Naive thymus-derived CD8-positive, alpha-beta T cell (primary cell): ENCODE data around the gene PPP1R27. TPM values are rescaled to one million over a fixed set of nuclear protein-coding genes. Genes with fewer than 3 reads are reported as not detected.
A peak's percentile ranks its signal among the peaks of the same experiment; 100 is the strongest.

Experiments
- ATAC-seq, 2 donors: fragments of 150-1000 bp; cut with Tn5 transposase in 1 of 2; sonication (Bioruptor Pico), chemical (Tn5 transposase) in 1 of 2; 1 replicate in 1 of 2; 2 replicates in 1 of 2; pipeline ENCODE4 v1.10.0; 2021; ENCODE audit warnings: mild to moderate bottlenecking in 2 of 2, moderate library complexity in 2 of 2
- POLR2A ChIA-PET: fragments of 350-600 bp; sonication (Branson Sonifier 250); formaldehyde crosslinking; loops from one replicate; lab custom pipeline; 2021; ENCODE audit warnings: antibody characterized with exemption; lab: Charles Lee
- DNase-seq, 10 donors: peaks; one replicate each; pipeline versions ENCODE4 v3.0.0 to v3.0.0-alpha.2; 2020 to 2022
- H3K27ac Mint-ChIP-seq, 10 donors: one replicate each; pipeline ENCODE4 v1.8.0; 2020 to 2022; ENCODE audit warnings: mild to moderate bottlenecking in 10 of 10, mixed read lengths in 10 of 10, moderate library complexity in 4 of 10, inconsistent platforms in 1 of 10
- H3K27me3 Mint-ChIP-seq, 5 donors: one replicate each; pipeline ENCODE4 v1.8.0; 2021 to 2022; ENCODE audit warnings: mixed read lengths in 5 of 5
- H3K36me3 Mint-ChIP-seq, 3 donors: one replicate each; pipeline ENCODE4 v1.8.0; 2020 to 2022; ENCODE audit warnings: mixed read lengths in 3 of 3, mild to moderate bottlenecking in 2 of 3, inconsistent platforms in 1 of 3
- H3K4me1 Mint-ChIP-seq, 4 donors: one replicate each; pipeline ENCODE4 v1.8.0; 2021 to 2022; ENCODE audit warnings: mixed read lengths in 4 of 4
- H3K4me3 Mint-ChIP-seq, 10 donors: one replicate each; pipeline ENCODE4 v1.8.0; 2020 to 2022; ENCODE audit warnings: mild to moderate bottlenecking in 10 of 10, mixed read lengths in 10 of 10, moderate library complexity in 6 of 10, inconsistent platforms in 1 of 10
- H3K9me3 Mint-ChIP-seq, 9 donors: one replicate each; pipeline ENCODE4 v1.8.0; 2020 to 2022; ENCODE audit warnings: mixed read lengths in 9 of 9, mild to moderate bottlenecking in 3 of 9, inconsistent platforms in 1 of 9, moderate library complexity in 1 of 9
- polyA plus RNA-seq, 3 donors: library from polyadenylated mRNA; unstranded; fragments of 300-500 nt; fragmentation: Illumina TruSeq; gene quantifications; one replicate each; pipeline ENCODE4 v1.2.3, GENCODE V29; 2021
- total RNA-seq, 8 experiments: library from RNA in 2 of 8; stranded (reverse) in 2 of 8; gene quantifications; one replicate each; pipeline ENCODE4 v1.2.3 and lab custom pipeline; 2021 to 2026

PPP1R27 gene
- total and polyA plus RNA-seq, 5 experiments from 2014 or later, result 0.11 TPM; not detected in 4

DNA sequence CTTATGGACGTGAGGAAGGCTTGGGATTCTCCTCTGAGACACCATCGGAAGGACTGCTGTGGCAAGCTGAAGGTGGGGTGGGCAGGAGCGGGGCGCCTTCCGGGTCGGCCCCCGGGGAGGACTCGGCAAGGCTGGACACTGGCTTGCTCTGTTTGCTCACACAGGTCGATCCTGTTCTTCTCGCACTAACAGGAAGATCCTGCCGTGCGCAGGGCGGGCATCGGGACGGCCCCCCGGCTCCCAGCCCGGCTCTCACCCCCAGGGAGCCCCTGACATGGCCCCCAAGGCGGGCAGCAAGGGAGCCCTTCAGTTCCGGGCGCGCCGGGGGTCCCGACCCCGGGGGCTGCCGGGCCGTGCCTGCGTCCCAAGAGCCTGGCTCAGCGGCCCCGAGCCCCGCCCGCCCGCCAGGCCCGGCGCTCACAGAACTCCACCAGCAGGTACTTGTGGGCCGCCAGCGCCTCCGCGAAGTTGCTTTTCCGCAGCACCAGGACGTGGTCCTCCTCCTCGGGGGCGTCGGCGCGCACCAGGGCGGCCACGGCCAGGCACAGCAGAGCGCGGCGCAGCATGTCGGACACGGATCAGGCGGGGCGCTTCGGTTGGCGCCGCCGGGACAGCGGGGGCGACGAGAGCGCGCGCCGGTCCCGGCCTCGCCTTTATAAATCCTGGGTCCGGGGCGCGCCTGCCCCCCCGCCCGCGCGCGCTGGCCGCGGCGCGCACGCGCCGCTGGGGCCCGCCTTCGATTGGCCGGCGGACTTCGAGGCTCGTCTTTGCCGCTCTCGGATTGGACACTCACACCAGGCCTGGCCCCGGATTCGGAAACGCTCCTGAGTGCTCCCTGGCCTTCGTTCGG, 25.3 kb upstream of the PPP1R27 start, which contains the start of gene P4HB:
TSS of gene P4HB (minus strand) at position 630 of the 850 bp plus-strand sequence. CDS start at position 566, 64 bp downstream.
- Mint-ChIP-seq H3K4me1 (peaks cover 17 to 65% (median 34%) of the 10 kb centered on the region in 4 donors), H3K9me3 (peaks cover 0 to 3% (median 0%) of the 10 kb centered on the region in 9 donors), H3K36me3 (peaks cover 0 to 41% (median 4%) of the 10 kb centered on the region in 3 donors), H3K27me3 (peaks cover 0 to 3% (median 0%) of the 10 kb centered on the region in 5 donors), H3K27ac (peak within 1 kb of the TSS; percentile 92 to 98 (median 96)), H3K4me3 (peak within 1 kb of the TSS; percentile 82 to 94 (median 92))
- POLR2A ChIA-PET, result interaction anchor here (0.8 to 2.8 kb wide), 10 partner anchors 10 to 347 kb away, joined by 3 to 45 read pairs (median 5); partner anchors contain the start of genes ACTG1, ALYREF, ANAPC11 and ARHGDIA
- ATAC-seq (peak; percentile 22 to 37), DNase-seq (peak in 2 of 10 donors; percentile 18 to 92)

DNA sequence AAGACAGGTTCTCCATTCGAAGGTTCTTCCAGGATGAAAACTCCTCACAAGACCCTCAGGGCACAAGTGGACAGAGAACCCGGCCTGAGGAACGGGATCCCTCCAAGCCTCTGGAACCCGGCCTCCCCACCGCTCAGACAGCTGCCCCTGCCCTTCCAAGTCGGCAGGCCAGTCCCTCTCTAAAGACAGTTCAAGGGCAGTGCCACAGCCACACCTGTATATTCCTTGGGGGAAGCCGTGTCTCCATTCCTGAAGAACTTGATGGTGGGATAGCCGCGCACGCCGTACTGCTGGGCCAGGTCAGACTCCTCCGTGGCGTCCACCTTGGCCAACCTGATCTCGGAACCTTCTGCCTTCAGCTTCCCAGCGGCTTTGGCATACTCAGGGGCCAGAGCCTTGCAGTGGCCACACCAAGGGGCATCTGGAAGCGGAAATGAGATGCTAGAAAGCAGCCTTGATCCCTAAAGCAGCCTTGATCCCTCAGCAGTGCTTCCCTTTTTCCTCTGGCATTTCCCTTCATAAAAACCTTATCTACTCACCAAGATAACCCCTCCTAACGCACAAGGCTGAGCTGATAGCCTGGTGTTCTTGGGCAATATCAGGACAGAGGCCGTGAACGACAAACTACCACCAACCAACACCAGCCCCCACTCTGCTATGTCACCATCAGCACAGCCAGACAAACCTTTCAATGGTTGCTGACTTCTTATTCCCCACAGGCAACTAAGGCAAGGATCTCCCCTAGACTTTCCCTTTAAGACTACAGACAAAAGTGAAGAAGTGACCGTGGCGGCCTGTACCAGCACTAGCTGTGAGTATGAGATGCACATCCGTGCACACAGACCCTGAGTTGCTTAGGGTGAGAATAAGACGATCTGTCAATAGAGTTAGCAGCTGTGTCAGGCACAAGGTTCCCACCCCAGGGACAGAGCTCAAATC, 24.4 kb upstream of the PPP1R27 start:
- DNase-seq (peak in 1 of 10 donors; percentile 10), ATAC-seq (no peak)
- Mint-ChIP-seq H3K9me3 (peaks cover 0 to 3% (median 0%) of the 10 kb centered on the region in 9 donors), H3K27me3 (peaks cover 0 to 3% (median 0%) of the 10 kb centered on the region in 5 donors), H3K27ac (peak overlapping the region in 9 of 10 donors; percentile 55 to 94 (median 91)), H3K36me3 (peaks cover 0 to 49% (median 4%) of the 10 kb centered on the region in 3 donors), H3K4me3 (peak overlapping the region; percentile 76 to 94 (median 88)), H3K4me1 (peaks cover 17 to 59% (median 34%) of the 10 kb centered on the region in 4 donors)
- POLR2A ChIA-PET, result interaction anchor here (0.5 to 2.4 kb wide), 5 partner anchors 10 to 26 kb away, joined by 3 to 11 read pairs (median 6); partner anchors contain the start of genes ARHGDIA, MCRIP1 and PPP1R27

DNA sequence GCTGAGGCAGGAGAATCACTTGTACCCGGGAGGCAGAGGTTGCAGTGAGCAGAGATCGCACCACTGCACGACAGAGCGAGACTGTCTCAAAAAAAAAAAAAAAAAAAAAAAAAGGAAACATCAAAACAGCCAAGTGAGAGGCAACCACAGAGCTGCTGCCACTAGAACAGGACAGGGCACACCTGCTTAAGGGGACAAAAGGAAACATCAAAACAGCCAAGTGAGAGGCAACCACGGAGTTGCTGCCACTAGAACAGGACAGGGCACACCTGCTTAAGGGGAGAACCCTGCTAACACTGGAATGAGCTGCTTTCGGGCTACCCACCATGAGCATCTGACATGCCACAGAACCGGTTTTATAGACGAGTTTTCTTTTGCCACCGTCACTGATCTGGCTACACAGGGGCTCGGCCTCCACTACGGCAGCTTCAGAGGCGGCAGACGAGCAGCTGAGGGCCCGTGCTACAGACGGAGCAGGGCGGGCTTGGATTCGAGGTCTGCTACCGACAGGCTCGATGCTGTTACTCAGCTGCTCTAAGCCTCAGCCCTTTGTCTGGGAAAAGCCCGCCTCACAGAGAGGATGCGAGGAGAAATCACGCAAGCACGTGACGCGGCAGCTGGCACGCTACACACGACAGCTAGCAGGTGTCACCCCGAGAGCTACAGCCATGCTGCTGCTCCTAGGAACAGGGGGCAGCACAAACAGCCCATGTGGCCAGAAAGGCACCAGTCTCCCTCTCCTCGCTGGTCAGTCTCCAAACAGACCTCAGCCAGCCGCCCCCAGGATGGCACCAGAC, 23.5 kb upstream of the PPP1R27 start:
- no peak for ATAC-seq
- Mint-ChIP-seq H3K4me3 (peak overlapping the region in 9 of 10 donors; percentile 1 to 94 (median 83)), H3K27me3 (peaks cover 0 to 3% (median 0%) of the 10 kb centered on the region in 5 donors), H3K9me3 (peaks cover 0 to 3% (median 0%) of the 10 kb centered on the region in 9 donors), H3K4me1 (peaks cover 16 to 55% (median 29%) of the 10 kb centered on the region in 4 donors), H3K27ac (peak overlapping the region in 1 of 10 donors; percentile 33), H3K36me3 (peaks cover 0 to 55% (median 6%) of the 10 kb centered on the region in 3 donors)
- no peak for DNase-seq
- POLR2A ChIA-PET, result interaction anchor here (0.7 to 2.4 kb wide), 4 partner anchors 12 to 301 kb away, joined by 3 to 11 read pairs (median 4); partner anchors contain the start of genes ARHGDIA and PPP1R27

DNA sequence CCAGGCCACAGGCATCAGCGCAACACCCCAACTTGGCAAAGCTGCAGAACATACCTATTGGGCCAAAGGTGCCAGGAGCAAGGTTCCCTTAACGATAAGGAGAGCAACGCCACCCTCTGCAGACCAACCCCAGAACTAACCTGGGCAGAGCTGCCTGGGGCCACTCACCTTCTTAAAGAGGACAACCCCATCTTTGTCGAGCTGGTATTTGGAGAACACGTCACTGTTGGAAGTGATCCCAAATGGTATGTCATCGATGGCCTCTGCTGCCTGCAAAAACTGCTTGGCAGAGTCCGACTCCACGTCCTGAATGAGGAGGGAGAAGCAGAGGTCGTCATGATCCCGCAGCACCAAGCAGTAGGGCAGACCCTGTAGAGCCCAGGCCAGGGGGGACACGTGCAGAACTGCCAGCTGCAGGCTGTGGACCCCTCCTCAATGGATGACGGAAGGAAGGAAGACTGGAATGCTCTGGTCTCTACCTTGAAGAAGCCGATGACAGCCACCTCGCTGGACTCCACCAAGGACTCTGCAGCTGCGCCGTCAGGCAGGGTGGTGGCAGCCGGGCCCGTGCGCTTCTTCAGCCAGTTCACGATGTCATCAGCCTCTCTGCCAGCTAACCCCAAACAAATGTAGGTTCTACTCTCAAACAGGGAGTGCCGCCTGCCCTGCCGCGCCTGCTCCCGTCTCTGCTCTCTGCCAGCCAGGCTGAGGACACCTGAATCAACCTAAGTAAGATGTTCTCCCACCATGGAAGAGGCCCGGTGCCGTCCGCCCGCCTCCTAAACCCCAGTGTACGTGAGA, 20.3 kb upstream of the PPP1R27 start:
- DNase-seq (peak in 1 of 10 donors; percentile 17), ATAC-seq (peak; percentile 23 to 44)
- peaks cover 0 to 72% (median 5%) of the 10 kb centered on the region in 3 donors for H3K36me3 Mint-ChIP-seq
- H3K9me3 Mint-ChIP-seq, result no peaks in the 10 kb centered on the region
- POLR2A ChIA-PET, result interaction anchor here (0.6 to 1.3 kb wide), 5 partner anchors 12 to 365 kb away, joined by 3 to 5 read pairs (median 3); no protein-coding TSS in a partner anchor
- peak overlapping the region in 1 of 10 donors; percentile 43 for H3K27ac Mint-ChIP-seq
- peaks cover 6 to 40% (median 17%) of the 10 kb centered on the region in 4 donors for H3K4me1 Mint-ChIP-seq
- H3K4me3 Mint-ChIP-seq, result no peak overlapping the region
- no peaks in the 10 kb centered on the region for H3K27me3 Mint-ChIP-seq

DNA sequence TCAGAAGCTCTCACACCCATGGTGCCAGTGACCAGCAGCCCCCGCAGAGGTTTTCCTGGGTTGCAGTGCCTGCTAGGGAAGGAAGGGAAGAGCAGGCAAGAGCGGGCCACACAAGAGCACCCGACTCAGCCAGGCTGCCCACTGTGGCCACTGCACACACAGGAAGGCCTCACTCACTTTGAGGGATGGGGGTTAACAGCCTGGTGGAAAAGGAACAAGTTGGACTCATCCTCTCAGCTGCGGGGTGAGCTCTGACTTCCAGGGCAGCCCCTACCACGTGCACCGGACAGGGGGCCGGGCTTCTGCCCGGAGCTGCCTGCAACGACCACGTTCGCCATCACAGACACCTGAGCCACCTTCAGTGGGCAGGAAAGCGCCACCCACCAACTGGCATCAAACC, 17.4 kb upstream of the PPP1R27 start:
- H3K27me3 Mint-ChIP-seq, result no peaks in the 10 kb centered on the region
- POLR2A ChIA-PET, result no interaction called here
- H3K36me3 Mint-ChIP-seq, result peaks cover 0 to 74% (median 5%) of the 10 kb centered on the region in 3 donors
- ATAC-seq, result no peak
- no peaks in the 10 kb centered on the region for H3K9me3 Mint-ChIP-seq
- no peak for DNase-seq
- H3K27ac Mint-ChIP-seq, result peak overlapping the region in 1 of 10 donors; percentile 22
- H3K4me3 Mint-ChIP-seq, result peak overlapping the region in 1 of 10 donors; percentile 29
- peaks cover 0 to 16% (median 1%) of the 10 kb centered on the region in 4 donors for H3K4me1 Mint-ChIP-seq

DNA sequence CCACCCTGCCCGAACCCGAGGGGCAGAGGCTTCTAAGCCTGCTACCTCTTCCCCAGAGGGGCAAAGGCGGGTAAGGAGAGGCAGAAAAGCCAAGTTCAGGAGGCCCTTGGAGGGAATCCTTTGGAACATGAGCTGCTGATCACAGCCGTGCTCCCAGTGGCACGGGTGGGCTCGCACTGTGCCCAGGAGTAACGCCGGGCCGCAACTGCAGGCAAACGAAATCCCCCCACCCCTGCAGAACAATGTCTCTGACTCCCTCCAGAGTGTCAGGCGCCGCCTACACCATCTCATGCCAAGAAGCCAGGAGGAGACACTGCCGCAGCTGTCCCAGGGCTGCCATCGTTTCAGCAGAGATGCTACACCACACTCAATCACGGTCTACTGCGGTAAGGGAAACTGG, 16.6 kb upstream of the PPP1R27 start:
- Mint-ChIP-seq H3K27ac (peak overlapping the region in 1 of 10 donors; percentile 43), H3K27me3 (no peaks in the 10 kb centered on the region), H3K4me1 (peaks cover 0 to 15% (median under 1%) of the 10 kb centered on the region in 4 donors), H3K36me3 (peaks cover 0 to 71% (median 5%) of the 10 kb centered on the region in 3 donors), H3K9me3 (no peaks in the 10 kb centered on the region), H3K4me3 (no peak overlapping the region)
- POLR2A ChIA-PET, result no interaction called here
- ATAC-seq (no peak), DNase-seq (no peak)

DNA sequence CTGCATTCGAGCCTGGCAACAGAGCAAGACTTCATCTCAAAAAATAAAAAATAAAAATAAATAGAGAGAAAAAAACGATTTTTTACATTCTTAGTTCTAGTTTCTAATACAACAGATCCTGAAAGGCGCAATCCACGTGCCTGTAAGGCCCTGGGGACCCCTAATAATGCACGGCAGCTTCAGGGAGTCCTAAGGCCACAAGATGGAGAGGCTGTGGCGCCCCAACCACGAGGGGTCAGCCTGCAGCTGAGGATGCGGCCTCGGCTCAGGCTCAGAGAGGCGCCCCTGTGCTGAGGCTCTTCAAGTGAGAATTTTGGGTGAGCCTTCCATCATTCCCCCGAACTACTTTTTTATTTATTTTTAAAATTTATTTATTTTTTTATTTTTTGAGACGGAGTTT, 14.6 kb upstream of the PPP1R27 start:
- Mint-ChIP-seq H3K4me3 (no peak overlapping the region), H3K4me1 (peaks cover 0 to 9% (median 0%) of the 10 kb centered on the region in 4 donors), H3K27ac (no peak overlapping the region), H3K27me3 (no peaks in the 10 kb centered on the region), H3K9me3 (no peaks in the 10 kb centered on the region), H3K36me3 (peaks cover 0 to 70% (median 11%) of the 10 kb centered on the region in 3 donors)
- POLR2A ChIA-PET, result interaction anchor here (0.5 to 0.8 kb wide), 3 partner anchors 10 to 623 kb away, joined by 3 read pairs; no protein-coding TSS in a partner anchor
- ATAC-seq, result no peak
- DNase-seq, result no peak

DNA sequence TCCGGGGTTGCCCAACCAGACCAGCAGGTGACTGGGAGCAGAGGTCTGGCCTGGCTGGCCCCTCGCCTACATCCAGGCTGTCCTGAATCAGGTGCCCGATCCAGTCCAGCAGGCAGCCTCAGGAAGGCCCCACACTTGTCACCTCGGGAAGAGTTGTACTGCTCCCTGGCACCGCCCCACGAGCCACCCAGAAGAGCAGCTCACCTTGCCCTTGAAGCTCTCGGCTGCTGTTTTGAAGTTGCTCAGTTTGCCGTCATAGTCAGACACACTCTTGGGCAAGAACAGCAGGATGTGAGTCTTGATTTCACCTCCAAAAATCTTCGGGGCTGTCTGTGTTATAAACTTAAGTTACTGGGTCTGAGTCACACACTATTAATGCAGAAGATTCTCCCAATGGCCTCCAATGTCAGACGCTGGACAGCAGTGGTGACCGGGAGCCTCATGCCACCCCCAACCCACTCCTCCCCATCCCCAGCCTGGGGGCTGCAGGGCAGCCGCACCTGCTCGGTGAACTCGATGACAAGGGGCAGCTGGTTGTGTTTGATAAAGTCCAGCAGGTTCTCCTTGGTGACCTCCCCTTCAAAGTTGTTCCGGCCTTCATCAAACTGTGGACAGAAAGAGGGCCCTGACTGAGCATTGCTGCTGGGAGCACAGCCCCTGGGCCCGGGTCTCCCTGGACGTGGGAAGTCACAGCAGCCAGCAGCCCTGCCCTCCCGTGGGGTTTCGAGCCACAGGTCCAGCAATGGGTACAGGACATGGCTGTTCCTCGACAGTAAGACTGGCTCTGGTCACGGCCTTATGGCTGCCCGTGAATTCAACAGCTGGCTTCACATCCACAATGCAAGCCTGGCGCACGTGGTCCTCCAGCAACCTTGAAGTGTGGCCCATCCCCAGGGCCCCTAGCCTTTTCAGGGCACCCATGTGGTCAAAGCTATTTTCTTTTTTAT, 12.2 kb upstream of the PPP1R27 start:
- Mint-ChIP-seq H3K9me3 (no peaks in the 10 kb centered on the region), H3K36me3 (peaks cover 0 to 60% (median 9%) of the 10 kb centered on the region in 3 donors), H3K4me3 (no peak overlapping the region), H3K4me1 (peaks cover 0 to 2% (median 0%) of the 10 kb centered on the region in 4 donors), H3K27me3 (no peaks in the 10 kb centered on the region), H3K27ac (peak overlapping the region in 1 of 10 donors; percentile 56)
- POLR2A ChIA-PET, result interaction anchor here (0.6 kb wide), 2 partner anchors 20 to 349 kb away, joined by 3 to 4 read pairs; no protein-coding TSS in a partner anchor
- no peak for ATAC-seq
- no peak for DNase-seq

DNA sequence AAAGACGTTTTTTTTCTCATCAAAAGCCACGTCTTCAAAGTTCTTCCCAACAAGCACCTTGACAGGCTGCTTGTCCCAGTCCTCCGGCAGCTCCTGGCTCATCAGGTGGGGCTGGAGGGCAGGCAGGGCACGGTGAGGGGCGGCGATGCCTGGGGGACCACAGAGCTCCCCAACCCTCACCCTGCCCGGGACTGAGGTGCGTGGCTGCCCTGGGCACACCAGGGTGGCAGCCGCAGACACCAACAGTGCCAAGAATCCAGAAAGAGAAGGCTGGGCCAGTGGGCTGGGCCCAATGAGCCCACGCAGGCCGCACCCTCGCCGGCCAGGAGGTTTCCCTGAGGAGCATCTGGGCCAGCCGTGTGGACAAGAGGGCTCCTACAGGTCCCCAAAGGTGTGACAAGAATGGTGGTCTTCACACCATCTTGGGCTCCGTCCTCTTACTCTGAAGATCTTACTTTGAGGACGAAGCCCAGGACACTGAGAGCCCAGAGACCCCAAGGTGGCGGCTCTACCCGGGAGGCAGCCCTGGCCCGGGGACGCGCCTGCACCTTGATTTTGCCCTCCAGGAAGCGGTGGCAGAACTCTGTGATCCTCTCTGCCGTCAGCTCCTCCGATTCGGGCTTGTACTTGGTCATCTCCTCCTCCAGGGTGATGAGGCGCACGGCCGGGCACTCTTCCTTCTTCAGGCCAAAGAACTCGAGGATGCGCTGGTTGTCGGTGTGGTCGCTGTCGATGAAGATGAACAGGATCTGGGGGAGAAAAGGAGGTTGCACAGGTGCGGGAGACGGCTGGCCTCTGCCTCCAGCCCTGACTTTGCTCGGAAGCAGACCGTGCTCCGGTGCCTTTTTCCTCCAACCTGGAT, 11.3 kb upstream of the PPP1R27 start:
- ATAC-seq, result no peak
- no peaks in the 10 kb centered on the region for H3K9me3 Mint-ChIP-seq
- H3K4me3 Mint-ChIP-seq, result no peak overlapping the region
- no peaks in the 10 kb centered on the region for H3K4me1 Mint-ChIP-seq
- H3K36me3 Mint-ChIP-seq, result peaks cover 0 to 51% (median 7%) of the 10 kb centered on the region in 3 donors
- POLR2A ChIA-PET, result interaction anchor here (0.8 kb wide), 1 partner anchor 22 kb away, joined by 3 read pairs; no protein-coding TSS in a partner anchor
- DNase-seq, result no peak
- H3K27me3 Mint-ChIP-seq, result no peaks in the 10 kb centered on the region
- H3K27ac Mint-ChIP-seq, result no peak overlapping the region
